Aorta (tissue), 5 donors: ENCODE measurements around the gene NDUFS3. TPM values are rescaled to one million over a fixed set of nuclear protein-coding genes. Genes with fewer than 3 reads are reported as not detected.

ENCODE experiments used
- ATAC-seq: fragments of 200-7000 bp; cut with Tn5 transposase; one replicate; pipeline ENCODE4 v1.9.1; 2022; ENCODE audit warnings: moderate library complexity; ENCODE audit not compliant: low FRiP score
- DNase-seq, 2 donors: peaks; one replicate each; pipeline ENCODE4 v3.0.0-alpha.2; 2020
- H3K27ac ChIP-seq, 2 donors: one replicate each; pipeline ENCODE4 v1.5.1; 2013; ENCODE audit warnings: low read length in 2 of 2, mild to moderate bottlenecking in 2 of 2, moderate library complexity in 2 of 2, control low read depth in 1 of 2, inconsistent platforms in 1 of 2, low read depth in 1 of 2
- H3K27me3 ChIP-seq, 2 donors: one replicate each; pipeline ENCODE4 v1.6.1; 2013; ENCODE audit warnings: control low read depth in 1 of 2, low read length in 1 of 2, mild to moderate bottlenecking in 1 of 2, moderate library complexity in 1 of 2; ENCODE audit not compliant: insufficient read depth in 2 of 2, control insufficient read depth in 1 of 2
- H3K36me3 ChIP-seq, 2 donors: one replicate each; pipeline ENCODE4 v1.6.1; 2013; ENCODE audit warnings: control low read depth in 1 of 2, low read length in 1 of 2, mild to moderate bottlenecking in 1 of 2; ENCODE audit not compliant: insufficient read depth in 2 of 2, control insufficient read depth in 1 of 2
- H3K4me1 ChIP-seq, 2 donors: one replicate each; pipeline ENCODE4 v1.6.1; 2013; ENCODE audit warnings: low read length in 2 of 2, control low read depth in 1 of 2, mild to moderate bottlenecking in 1 of 2, moderate library complexity in 1 of 2; ENCODE audit not compliant: insufficient read depth in 2 of 2, control insufficient read depth in 1 of 2
- H3K4me3 ChIP-seq, 2 donors: one replicate each; pipeline ENCODE4 v1.5.1; 2013; ENCODE audit warnings: low read length in 2 of 2, control low read depth in 1 of 2, mild to moderate bottlenecking in 1 of 2
- H3K9me3 ChIP-seq: one replicate; pipeline ENCODE4 v1.6.1; 2013; ENCODE audit warnings: mild to moderate bottlenecking, low read length; ENCODE audit not compliant: control insufficient read depth
- WGBS, 2 donors: extraction: QIAGEN DNeasy Blood & Tissue Kit; methylation state at CpG; one replicate each; pipeline ENCODE4 v1.1.7; 2013; 5-methylcytosine and 5-hydroxymethylcytosine counted together
- intact Hi-C, 2 donors: fragments of 100-400 bp; cut with DNase I; formaldehyde crosslinking; loops; one replicate each; pipeline versions ENCODE4 v1.14.2 to v1.15.0; 2022
- polyA plus RNA-seq, 2 donors: library from polyadenylated mRNA; stranded (reverse); fragments of 200-250 nt; gene quantifications; one replicate each; pipeline ENCODE4 v1.2.3, GENCODE V29; 2013
- total RNA-seq, 2 donors: library from RNA; stranded (reverse); fragmentation: NEBNext Ultra II Directional; extraction: Animal tissue kit (Norgen Biotek cat#: 25700); gene quantifications; one replicate each; pipeline ENCODE4 v1.2.1, GENCODE V29; 2021
- donor health status: healthy with polysubstance abuse.
- donor health status: Bipolar disorder and iron deficiency.
- donor health status: DM: no; HTN: no; CAD: no.
- donor health status: DM: no; HTN: no; CAD: no.
- donor health status: DM: yes; HTN: yes; CAD: no.

The NDUFS3 gene
- total and polyA plus RNA-seq, 4 donors = 52.2 to 106 (median 68.3) TPM

- no peaks in the 10 kb centered on the region for H3K9me3 ChIP-seq
- intact Hi-C loops = no loop called here
- H3K4me3 ChIP-seq = peak within 1 kb of the TSS; percentile 77 to 98
- peak; percentile 85 to 93 for DNase-seq
- H3K27ac ChIP-seq = peak within 1 kb of the TSS in 1 of 2 donors; percentile 47
- no peaks in the 10 kb centered on the region for H3K4me1 ChIP-seq
- WGBS, 2 donors = 0 to 1% methylated on average over 74 to 86 of the region's 86 CpGs
- H3K27me3 ChIP-seq = no peaks in the 10 kb centered on the region
- no peaks in the 10 kb centered on the region for H3K36me3 ChIP-seq
- ATAC-seq = peak; percentile 93
Observed at GRCh38 chr11:47565340-47566148, 13.3 kb upstream of the NDUFS3 start, which contains the start of gene PTPMT1. PTPMT1 (plus strand) TSS chr11:47565599; CDS start chr11:47565623, 24 bp downstream.

DNA sequence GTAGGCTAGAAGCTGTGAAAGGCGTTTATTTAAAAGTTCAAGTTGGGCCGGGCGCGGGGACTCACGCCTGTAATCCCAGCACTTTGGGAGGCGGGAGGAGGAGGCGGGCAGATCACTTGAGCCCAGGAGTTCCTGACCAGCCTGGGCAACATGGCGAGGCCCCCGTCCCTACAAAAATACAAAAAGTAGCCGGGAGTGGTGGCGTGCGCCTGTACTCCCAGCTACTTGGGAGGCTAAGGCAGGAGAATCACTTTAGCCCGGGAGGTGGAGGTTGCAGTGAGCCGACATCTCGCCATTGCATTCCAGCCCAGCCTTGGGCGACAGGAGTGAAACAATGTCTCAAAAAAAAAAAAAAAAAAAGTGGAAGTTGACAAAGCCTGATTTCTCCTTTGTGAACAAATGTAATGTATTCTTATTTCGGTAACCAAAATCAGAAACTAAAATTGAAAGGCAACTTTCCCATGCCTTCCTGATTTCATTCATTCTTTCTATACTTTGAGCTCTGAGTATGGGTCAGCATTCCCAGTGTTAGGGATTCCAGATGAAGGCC lies 12.7 kb upstream of the NDUFS3 start:
- peaks cover 0 to under 1% of the 10 kb centered on the region in 2 donors for H3K36me3 ChIP-seq
- intact Hi-C loops = no loop called here
- no peaks in the 10 kb centered on the region for H3K9me3 ChIP-seq
- H3K4me1 ChIP-seq = no peaks in the 10 kb centered on the region
- no peak for ATAC-seq
- H3K27ac ChIP-seq = peak overlapping the region in 1 of 2 donors; percentile 47
- DNase-seq = no peak
- no peaks in the 10 kb centered on the region for H3K27me3 ChIP-seq
- 37 to 39% methylated on average over 17 of the region's 17 CpGs for WGBS, 2 donors
- peak overlapping the region; percentile 77 to 98 for H3K4me3 ChIP-seq

DNA sequence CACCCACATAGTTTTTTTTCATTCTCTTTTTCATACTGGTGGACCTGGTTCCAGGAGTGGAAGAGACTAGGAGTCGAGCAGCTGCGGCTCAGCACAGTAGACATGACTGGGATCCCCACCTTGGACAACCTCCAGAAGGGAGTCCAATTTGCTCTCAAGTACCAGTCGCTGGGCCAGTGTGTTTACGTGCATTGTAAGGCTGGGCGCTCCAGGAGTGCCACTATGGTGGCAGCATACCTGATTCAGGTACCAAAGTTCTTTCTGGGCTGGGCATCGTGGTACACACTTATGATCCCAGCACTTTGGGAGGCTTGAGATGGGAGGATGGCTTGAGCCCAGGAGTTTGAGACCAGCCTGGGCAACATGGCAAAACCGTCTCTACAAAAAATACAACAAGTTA lies 9.2 kb upstream of the NDUFS3 start:
- H3K27ac ChIP-seq = no peak overlapping the region
- H3K9me3 ChIP-seq = no peaks in the 10 kb centered on the region
- 96 to 98% methylated on average over 7 of the region's 7 CpGs for WGBS, 2 donors
- ATAC-seq (no peak), DNase-seq (peak; percentile 20 to 56)
- peaks cover 5 to 8% of the 10 kb centered on the region in 2 donors for H3K36me3 ChIP-seq
- no peaks in the 10 kb centered on the region for H3K27me3 ChIP-seq
- H3K4me3 ChIP-seq = no peak overlapping the region
- intact Hi-C loops = loop anchor here in 1 of 2 donors (10.0 kb wide), 1 partner anchor 165 kb away; the partner anchor contains the start of gene SLC39A13
- no peaks in the 10 kb centered on the region for H3K4me1 ChIP-seq

- 76 to 83% methylated on average over 3 of the region's 3 CpGs for WGBS, 2 donors
- no peaks in the 10 kb centered on the region for H3K27me3 ChIP-seq
- no peak overlapping the region for H3K4me3 ChIP-seq
- intact Hi-C loops = loop anchor here in 1 of 2 donors (10.0 kb wide), 1 partner anchor 166 kb away; the partner anchor contains the start of gene SLC39A13
- H3K9me3 ChIP-seq = no peaks in the 10 kb centered on the region
- no peaks in the 10 kb centered on the region for H3K4me1 ChIP-seq
- H3K36me3 ChIP-seq = peaks cover 5 to 8% of the 10 kb centered on the region in 2 donors
- ATAC-seq = no peak
- DNase-seq = no peak
- H3K27ac ChIP-seq = no peak overlapping the region
Observed at GRCh38 chr11:47570651-47571356, 8.1 kb upstream of the NDUFS3 start.

DNA sequence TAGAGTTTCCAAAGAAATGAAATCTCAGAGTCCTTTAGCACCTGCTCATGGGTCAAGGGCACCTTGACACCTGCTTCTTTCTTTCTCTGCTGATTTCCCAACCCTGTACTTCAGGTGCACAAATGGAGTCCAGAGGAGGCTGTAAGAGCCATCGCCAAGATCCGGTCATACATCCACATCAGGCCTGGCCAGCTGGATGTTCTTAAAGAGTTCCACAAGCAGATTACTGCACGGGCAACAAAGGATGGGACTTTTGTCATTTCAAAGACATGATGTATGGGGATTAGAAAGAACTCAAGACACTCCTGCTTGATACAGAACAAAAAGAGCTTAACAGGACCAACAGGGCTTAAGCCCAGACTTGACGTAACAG lies 7.5 kb upstream of the NDUFS3 start:
- Histone ChIP-seq H3K27me3 (no peaks in the 10 kb centered on the region), H3K27ac (no peak overlapping the region), H3K4me1 (no peaks in the 10 kb centered on the region), H3K4me3 (no peak overlapping the region), H3K36me3 (peaks cover 5 to 8% of the 10 kb centered on the region in 2 donors), H3K9me3 (no peaks in the 10 kb centered on the region)
- DNase-seq (peak in 1 of 2 donors; percentile 11), ATAC-seq (no peak)
- WGBS, 2 donors = 71 to 78% methylated on average over 4 of the region's 4 CpGs
- intact Hi-C loops = loop anchor here in 1 of 2 donors (10.0 kb wide), 1 partner anchor 167 kb away; the partner anchor contains the start of gene SLC39A13

DNA sequence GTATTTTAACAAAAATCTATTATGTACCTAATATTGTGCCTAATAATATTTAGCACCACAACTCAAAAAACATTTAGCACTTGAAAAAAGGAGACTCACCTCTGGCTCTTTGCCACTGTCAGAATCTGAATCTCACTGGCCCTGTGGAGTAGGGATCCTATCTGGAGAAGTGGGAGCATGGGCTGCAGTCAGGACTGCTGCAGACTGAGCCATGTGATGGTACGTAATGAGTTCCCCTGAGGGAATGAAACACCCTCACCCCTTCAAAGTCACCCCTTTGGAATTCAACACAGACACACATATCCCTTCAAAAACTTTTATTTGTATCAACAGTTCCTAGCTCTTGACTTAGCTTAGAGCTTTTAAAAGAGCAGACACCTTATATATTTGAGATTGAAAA lies 7.0 kb upstream of the NDUFS3 start:
- no peak overlapping the region for H3K4me3 ChIP-seq
- peaks cover 5 to 8% of the 10 kb centered on the region in 2 donors for H3K36me3 ChIP-seq
- WGBS, 2 donors = 73 to 87% methylated on average over 1 of the region's 1 CpG
- no peaks in the 10 kb centered on the region for H3K4me1 ChIP-seq
- DNase-seq (peak in 1 of 2 donors; percentile 9), ATAC-seq (no peak)
- no peaks in the 10 kb centered on the region for H3K9me3 ChIP-seq
- H3K27ac ChIP-seq = no peak overlapping the region
- intact Hi-C loops = loop anchor here in 1 of 2 donors (10.0 kb wide), 1 partner anchor 167 kb away; the partner anchor contains the start of gene SLC39A13
- H3K27me3 ChIP-seq = no peaks in the 10 kb centered on the region

GRCh38 chr11:47572715-47573255 lies 6.1 kb upstream of the NDUFS3 start:
- intact Hi-C loops = loop anchor here in 1 of 2 donors (10.0 kb wide), 1 partner anchor 168 kb away; the partner anchor contains the start of gene SLC39A13
- DNase-seq (peak; percentile 24 to 38), ATAC-seq (no peak)
- Histone ChIP-seq H3K27me3 (no peaks in the 10 kb centered on the region), H3K4me3 (no peak overlapping the region), H3K9me3 (no peaks in the 10 kb centered on the region), H3K36me3 (peaks cover 5 to 8% of the 10 kb centered on the region in 2 donors), H3K27ac (no peak overlapping the region), H3K4me1 (no peaks in the 10 kb centered on the region)
- WGBS, 2 donors = 27 to 40% methylated on average over 8 of the region's 8 CpGs

- DNase-seq = peak; percentile 17 to 32
- Histone ChIP-seq H3K9me3 (no peaks in the 10 kb centered on the region), H3K27ac (no peak overlapping the region), H3K4me1 (peaks cover 0 to 2% of the 10 kb centered on the region in 2 donors), H3K36me3 (peaks cover 5 to 8% of the 10 kb centered on the region in 2 donors), H3K27me3 (no peaks in the 10 kb centered on the region), H3K4me3 (no peak overlapping the region)
- WGBS, 2 donors = 85 to 88% methylated on average over 11 of the region's 11 CpGs
- intact Hi-C loops = loop anchor here in 1 of 2 donors (10.0 kb wide), 1 partner anchor 169 kb away; the partner anchor contains the start of gene SLC39A13
- ATAC-seq = no peak
Observed at GRCh38 chr11:47573321-47573720, 5.6 kb upstream of the NDUFS3 start.
